Stimulated activated CD4-positive, alpha-beta T cell treated with anti-CD3 and anti-CD28 coated beads, Interleukin-1b, Interleukin-23, amount 100 ng/mL, for 48 hours (primary cell): ENCODE data around the gene UCHL3.
"Not testable (repeated sequence)": the region's sequence is repeated elsewhere in the genome, so short reads cannot be mapped to it uniquely, and the experiment has no call there.

Experiments used
- DNase-seq: peaks from one replicate; pipeline ENCODE4 v3.0.0-alpha.2; 2020

The UCHL3 gene

DNA sequence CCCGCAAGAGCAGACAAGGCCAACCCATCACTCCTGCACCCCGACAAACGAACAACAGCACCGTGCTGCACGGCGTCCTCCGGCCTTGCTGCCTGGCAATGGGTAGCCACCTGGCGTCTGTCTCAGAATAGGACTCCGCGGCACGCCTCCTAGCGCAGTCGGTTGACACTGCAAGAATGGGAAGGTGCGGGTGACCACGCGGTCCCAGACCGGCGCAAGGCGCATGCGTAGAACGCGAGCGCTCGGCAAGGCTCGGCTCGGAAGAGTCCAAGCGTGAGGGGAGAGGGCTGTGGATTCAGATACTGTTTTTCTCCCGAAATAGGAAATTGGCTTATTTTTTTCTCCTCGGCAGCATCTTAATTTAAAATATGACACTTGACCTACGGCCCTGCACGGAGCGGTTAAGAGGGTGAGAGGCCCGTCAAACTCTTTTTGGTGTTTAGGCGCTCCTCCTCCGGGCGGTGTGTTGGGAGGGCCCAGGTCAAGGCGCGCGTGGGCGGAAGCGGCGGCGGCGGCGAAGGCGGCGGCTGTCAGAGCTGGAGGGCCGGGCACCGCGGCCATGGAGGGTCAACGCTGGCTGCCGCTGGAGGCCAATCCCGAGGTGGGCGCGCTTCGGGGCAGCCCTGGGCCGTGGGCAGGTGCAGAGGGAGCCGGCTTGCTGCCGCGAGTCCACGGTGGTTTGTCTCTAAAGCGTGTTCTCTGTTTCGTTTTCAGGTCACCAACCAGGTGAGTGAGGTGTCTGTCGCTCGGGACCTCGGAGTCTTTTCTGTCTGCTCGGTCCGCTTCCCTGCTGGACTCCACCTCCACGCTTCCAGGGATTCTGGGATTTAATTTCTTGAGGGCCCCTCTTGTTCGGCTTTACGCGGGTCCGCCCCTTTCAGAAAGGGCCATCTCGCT, at the start of gene UCHL3:
TSS of gene UCHL3 (plus strand) at position 530 of the 897 bp plus-strand sequence. CDS start at position 560, 30 bp downstream.
- peak; percentile 98 for DNase-seq

DNA sequence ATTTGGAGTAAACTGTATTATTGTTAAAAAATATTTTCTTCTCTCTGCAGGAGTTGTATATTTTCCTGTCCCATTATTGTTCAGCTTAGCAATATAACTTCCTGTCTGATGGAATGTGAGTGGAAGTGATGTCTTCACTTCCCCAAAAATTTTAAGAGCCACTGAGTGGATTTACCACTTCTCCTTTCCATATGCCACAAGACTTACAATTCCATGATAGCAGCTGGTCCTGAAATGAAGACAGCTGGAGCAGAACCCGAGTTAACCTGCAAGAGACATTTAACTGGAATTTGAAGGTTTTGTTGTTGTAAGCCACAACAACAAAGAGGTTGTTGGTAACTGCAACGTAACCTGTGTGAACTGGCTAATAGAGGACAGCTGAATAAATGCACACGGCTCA, 44.3 kb upstream of the UCHL3 start:
- DNase-seq: no peak

GRCh38 chr13:75506018-75506417, 43.6 kb upstream of the UCHL3 start:
- no peak for DNase-seq

GRCh38 chr13:75507027-75508001, 42.3 kb upstream of the UCHL3 start:
- no peak for DNase-seq

DNA sequence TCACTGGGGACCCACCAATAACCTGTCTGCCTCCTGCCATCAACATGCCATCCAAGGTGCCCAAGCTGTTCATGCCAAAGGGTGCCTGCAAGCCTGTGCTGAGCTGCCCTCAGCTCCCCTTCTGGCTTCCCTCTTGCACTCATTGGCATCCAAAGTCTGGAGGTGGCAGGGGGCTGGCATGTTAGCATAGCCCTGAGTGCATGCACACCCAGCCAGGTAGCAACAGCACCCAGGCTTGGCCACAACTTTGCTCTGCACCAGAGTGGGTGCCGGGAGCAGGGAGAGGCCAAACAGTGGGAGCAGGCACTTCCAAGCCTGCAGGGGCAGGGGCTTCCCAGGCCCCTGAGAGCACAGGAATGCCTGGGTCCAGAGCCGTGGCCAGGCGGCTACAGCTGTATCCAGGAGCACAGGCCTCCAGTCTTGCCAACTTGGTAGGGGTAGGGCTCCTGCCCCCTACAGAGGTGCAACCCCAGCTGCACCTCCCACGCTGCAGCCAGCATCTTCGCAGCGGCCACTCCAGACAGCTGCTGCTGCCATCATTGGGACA, 41.5 kb upstream of the UCHL3 start:
- no peak for DNase-seq

DNA sequence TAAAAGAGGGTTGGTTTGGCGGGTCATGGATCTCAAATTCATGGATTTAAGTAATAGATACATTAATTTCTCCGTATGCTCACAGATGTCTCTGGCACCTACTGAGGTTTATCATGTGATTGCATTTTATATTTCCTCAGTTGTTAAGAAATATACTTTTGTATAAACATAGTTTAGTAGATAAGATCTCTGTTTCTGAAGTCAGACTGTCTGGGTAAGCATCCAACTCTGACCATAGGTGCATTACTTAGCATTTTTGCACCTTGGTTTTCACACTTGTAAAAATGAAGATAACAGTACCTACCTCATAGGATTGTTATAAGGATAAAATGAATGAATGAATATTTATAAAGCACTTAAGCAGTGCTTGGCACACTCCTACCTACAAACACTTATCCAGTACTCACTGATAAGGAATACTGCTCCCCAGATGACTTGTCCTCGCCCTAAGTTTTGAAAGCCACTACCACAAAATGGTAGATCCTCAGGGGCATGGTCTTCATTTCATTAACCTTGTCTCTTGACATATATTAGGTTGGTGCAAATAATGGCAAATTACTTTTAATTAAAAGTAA, 38.5 kb upstream of the UCHL3 start:
- no peak for DNase-seq

DNA sequence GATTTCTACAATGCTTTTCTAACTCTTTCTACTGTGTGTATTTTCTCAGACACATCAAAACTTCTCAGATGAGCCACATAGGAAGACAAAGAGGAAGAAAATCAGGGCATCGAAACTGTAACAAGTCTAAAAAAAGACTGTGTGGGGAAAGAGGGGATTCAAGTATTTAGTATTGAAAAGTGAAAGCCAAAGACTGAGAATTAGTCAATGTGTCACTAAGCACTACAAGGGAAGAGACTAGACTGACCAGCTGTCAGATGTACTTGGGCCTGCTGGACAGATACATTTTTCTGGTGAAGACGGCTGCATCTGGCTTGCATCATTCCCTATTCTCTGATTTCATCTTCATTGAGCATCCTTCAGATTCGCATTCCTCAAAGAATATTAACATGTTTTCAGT, 37.3 kb upstream of the UCHL3 start:
- no peak for DNase-seq

DNA sequence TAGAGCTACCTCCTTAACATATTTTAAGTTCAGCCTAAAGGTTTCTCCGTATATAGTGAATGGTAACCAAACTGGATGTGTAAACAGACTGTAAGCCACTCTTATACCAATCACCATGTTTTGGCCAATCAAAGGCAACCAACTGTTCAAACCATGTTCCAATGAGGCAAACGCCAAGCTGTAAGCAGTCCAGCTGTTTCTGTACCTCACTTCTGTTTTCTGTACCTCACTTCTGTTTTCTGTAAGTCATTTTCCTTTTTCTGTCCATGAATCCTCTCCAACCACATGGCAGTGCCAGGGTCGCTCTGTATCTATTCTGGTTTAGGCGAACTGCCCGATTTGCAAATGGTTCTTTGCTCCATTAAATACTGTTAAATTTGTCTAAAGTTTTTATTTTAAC, 36.3 kb upstream of the UCHL3 start:
- no peak for DNase-seq

GRCh38 chr13:75514080-75514995, 35.3 kb upstream of the UCHL3 start:
- no peak for DNase-seq

DNA sequence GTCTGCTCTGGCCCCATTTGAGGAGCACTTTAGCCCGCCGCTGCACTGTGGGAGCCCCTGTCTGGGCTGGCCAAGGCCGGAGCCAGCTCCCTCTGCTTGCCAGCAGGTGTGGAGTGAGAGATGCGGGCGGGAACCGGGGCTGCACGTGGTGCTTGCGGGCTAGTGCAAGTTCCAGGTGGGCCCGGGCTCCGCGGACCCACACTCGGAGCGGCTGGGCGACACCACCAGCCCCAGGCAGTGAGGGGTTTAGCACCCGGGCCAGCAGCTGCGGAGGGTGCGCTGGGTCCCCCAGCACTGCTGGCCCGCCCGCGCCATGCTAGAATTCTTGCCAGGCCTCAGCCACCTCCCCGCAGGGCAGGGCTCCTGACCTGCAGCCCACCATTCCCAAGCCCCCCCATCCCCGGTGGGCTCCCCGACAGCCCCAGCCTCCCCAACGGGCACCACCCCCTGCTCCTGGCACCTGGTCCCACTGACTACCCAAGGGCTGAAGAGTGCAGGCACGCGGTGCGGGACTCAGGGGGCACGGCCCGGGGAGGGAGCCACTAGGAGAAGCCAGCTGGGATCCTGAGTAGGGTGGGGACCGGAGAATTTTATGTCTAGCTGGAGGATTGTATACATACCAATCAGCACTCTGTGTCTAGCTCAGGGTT, 31.0 kb upstream of the UCHL3 start:
- DNase-seq: no peak

DNA sequence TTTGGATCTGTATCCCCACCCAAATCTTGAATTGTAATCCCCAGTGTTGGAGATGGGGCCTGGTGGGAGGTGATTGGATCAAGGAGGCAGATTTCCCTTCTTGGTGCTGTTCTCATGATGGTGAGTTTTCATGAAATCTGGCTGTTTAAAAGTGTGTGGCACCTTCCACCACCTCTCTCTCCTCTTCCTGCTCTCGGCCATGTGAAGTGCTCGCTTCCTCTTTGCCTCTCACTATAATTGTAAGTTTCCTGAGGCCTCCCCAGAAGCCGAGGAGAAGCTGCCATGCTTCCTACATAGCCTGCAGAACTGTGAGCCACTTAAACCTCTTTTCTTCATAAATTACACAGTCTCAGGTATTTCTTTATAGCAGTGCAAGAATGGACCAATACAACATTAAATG, 27.6 kb upstream of the UCHL3 start:
- DNase-seq: no peak

DNA sequence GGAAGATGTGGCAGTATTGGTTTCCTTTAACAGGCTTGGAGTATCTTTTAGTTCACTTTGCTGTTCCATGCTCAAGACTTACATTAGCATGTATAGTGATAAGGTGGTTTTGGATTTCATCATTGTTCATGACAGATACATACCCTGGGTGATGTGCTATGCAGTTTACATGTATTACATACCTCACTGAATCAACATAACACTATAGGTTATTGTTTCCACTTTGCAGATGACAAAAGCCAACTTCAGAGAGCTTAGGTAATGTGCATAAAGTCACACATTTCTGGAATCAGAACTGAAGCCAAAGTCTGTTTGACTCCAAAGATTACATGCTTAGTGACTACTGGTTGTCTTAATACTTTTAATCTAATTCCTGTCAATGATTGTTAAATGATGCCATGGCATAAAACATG, 19.0 kb upstream of the UCHL3 start:
- DNase-seq: no peak

DNA sequence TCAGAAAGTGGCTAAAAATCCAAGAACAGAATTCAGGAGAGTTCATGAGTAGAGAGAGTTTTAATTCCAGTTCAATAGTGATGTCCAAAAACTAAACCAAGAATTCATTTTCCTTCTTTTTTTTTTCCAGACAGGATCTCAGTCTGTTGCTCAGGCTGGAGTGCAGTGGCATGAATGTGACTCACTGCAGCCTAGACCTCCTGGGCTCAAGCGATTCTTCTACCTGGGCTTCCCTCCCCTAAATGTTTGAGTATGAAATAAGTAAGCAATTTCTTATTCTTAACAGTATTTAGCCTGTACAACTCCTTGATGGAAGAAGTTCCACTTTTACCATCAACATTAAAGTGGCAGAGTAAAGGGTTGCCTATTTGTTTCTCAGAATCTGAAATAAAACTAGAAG, 15.7 kb upstream of the UCHL3 start:
- DNase-seq: no peak

DNA sequence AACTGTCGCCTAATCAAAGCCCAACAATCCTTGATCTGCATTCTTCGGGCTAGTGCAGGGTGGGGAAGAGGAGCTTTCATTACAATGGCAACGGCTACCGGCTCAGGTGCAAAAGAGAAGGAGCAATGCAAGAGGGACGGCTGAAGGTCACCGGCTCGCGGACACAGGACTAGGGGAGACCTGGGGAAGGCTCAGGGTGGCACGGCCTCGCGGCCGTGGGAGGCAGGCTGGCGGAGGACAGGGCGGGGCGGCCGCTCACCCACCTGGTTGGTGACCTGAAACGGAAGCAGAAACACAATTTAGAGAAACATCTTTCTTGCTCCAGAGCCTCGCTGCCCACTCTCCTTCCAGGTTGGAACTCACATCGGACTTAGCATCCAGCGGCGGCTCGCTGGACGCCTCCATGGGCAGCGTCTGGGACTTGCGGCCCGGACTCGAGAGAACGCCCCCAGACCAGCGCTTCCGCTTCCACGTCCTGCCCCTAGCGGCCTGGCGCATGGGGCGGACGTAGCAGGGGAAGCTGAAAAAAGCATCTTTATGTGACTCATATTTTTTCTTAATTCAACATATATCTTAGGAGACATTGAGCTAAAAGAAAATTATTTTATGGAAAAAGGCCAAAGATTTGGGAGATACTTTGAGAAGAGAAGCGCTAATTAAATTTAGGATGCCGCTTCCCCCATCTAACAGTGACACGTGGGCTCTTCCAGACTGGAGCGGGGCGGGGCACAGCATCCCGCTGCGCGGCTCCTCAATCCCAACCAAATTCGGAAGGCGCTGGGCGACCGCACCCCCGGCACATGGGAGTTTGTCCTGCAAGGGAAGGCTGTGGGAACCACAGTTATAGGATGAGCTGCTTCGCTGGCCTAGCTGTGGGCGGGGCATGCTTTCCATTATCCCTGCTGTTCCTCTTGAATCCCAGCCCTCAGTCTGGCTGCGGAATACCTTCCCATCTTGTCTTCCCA, 11.9 kb upstream of the UCHL3 start, which contains the start of gene COMMD6:
TSS of gene COMMD6 (minus strand) at position 441 of the 965 bp plus-strand sequence. CDS start at position 405, 36 bp downstream.
- DNase-seq: peak; percentile 58

DNA sequence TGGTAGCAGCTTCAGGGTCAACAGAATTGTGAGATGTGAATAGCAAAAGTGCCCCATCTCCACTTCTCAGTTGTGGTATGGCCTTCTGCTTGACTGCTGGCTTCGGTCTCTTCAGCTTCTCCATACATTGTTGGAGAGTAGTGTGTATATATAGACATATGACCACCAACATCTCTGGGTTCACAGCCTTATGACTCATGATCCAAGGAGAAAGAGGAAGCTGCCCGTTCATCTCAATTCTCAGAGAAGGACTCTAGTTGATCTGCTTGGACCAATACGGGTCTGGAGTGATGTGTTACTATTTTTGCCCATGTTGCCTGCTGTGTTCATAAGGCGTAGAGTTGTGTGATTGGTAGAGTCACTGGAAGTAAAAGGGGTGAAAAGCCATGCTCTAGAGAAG, 8.3 kb upstream of the UCHL3 start:
- DNase-seq: no peak

DNA sequence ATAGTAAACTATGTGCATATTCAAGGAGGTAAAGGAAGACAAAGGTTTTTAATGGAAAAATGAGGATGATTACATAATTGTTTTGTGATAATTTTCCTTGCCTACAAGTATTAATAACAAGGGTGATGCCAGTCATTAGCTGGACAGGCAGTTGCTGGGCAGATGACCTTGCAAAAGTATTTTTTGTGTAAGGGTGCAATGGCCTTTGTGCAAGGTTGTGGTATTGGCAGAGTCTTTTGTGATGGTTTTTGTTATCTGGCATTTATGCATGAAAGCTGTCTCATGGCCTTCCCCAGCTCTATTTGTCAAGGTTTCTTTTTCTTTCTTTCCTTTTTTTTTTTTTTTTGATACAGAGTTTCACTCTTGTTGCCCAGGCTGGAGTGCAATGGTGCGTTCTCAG, 7.6 kb upstream of the UCHL3 start:
- no peak for DNase-seq

DNA sequence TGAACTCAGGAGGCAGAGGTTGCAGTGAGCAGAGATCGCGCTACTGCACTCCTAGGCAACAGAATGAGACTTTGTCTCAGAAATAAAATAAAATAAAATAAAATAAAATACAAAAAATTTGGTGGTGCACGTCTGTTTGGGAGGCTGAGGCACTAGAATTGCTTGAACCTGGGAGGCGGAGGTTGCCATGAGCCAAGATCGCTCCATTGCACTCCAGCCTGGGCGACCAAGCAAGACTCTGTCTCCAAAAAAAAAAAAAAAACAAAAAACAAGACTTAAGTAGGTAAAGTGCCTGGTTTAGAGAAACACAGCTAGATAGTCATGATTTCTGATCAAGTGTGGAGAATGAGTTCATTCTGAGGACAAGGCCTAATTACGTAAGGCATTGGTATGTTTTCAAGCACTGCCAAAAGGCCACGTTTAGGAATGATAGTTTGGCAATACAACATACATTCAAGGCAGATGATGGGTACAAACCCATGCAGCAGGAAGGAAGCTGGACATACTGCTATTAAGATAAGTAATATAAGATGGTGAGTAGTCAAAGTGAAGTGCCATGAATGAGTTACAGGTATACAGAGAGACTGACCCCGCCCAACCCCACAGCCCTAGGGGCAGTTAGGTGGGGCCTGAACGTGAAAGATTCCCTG, 4.8 kb upstream of the UCHL3 start:
- DNase-seq: no peak

DNA sequence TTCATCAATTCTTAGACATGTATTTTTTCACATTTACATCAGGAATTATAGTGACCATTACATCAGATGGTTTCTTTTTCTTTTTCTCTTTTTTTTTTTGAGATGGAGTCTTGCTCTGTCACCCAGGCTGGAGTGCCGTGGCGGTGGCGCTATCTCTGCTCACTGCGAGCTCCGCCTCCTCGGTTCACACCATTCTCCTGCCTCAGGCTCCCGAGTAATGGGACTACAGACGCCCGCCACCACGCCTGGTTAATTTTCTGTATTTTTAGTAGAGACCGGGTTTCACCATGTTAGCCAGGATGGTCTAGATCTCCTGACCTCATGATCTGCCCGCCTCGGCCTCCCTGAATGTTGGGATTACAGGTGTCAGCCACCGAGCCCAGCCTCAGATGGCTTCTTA, 4.2 kb upstream of the UCHL3 start:
- not testable (repeated sequence) for DNase-seq

DNA sequence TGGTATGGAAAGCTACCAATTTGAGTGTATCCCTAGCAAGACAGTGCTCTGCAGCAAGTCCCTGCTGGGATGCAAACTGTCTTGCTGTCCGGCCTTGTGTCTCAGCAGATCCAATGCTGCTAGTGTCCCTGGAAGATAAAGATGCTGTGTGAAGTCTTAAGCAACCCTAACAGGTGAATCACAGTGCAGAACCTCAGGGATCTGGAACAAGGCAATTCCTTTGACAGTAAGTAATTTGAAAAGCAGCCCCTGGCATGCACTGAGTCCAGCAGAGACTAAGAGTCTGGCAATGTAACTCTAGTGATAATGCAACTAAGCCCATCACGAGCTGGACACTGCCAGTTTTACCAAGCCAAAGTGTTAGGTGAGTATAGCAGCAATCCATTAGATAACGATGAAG, 1.7 kb upstream of the UCHL3 start:
- DNase-seq: no peak
